Hepatocyte (in vitro differentiated cells): ENCODE results near the gene HSPA14. TPM values are rescaled to one million over a fixed set of nuclear protein-coding genes. Genes with fewer than 3 reads are reported as not detected.

ENCODE experiments used
- DNase-seq: peaks from one replicate; pipeline ENCODE4 v3.0.0-alpha.2; 2016; ENCODE audit warnings: low spot score
- H2AFZ ChIP-seq: fragments of 200-600 bp; sonication (generic); 2 replicates; pipeline ENCODE4 v1.6.0; 2016; ENCODE audit warnings: antibody characterized with exemption, mild to moderate bottlenecking
- H3K27ac ChIP-seq: fragments of 200-600 bp; sonication (generic); 2 replicates; pipeline ENCODE4 v1.5.1; 2016; ENCODE audit warnings: mild to moderate bottlenecking
- H3K27me3 ChIP-seq: fragments of 200-600 bp; sonication (generic); 2 replicates; pipeline ENCODE4 v1.6.1; 2016
- H3K36me3 ChIP-seq: fragments of 200-600 bp; sonication (generic); replicated peaks from 2 replicates; pipeline ENCODE4 v1.5.1; 2016; ENCODE audit warnings: low read depth; ENCODE audit not compliant: insufficient read depth
- H3K4me1 ChIP-seq: fragments of 200-600 bp; sonication (generic); 2 replicates; pipeline ENCODE4 v1.5.1; 2016; ENCODE audit warnings: mild to moderate bottlenecking, moderate library complexity; ENCODE audit not compliant: insufficient read depth
- H3K4me2 ChIP-seq: fragments of 200-600 bp; sonication (generic); 2 replicates; pipeline ENCODE4 v1.6.0; 2016
- H3K4me3 ChIP-seq: fragments of 200-600 bp; sonication (generic); 2 replicates; pipeline ENCODE4 v1.5.1; 2016; ENCODE audit warnings: mild to moderate bottlenecking
- H3K79me2 ChIP-seq: fragments of 200-600 bp; sonication (generic); 2 replicates; pipeline ENCODE4 v1.6.0; 2017; ENCODE audit warnings: mild to moderate bottlenecking
- H3K9me2 ChIP-seq: fragments of 200-600 bp; sonication (generic); replicated peaks from 2 replicates; pipeline ENCODE4 v1.6.0; 2017; ENCODE audit warnings: mild to moderate bottlenecking; ENCODE audit not compliant: insufficient read depth
- H3K9me3 ChIP-seq: fragments of 200-600 bp; sonication (generic); 2 replicates; pipeline ENCODE4 v1.5.1; 2016; ENCODE audit warnings: low read depth, mild to moderate bottlenecking
- H4K20me1 ChIP-seq: fragments of 200-600 bp; sonication (generic); 2 replicates; pipeline ENCODE4 v1.6.0; 2016; ENCODE audit warnings: mild to moderate bottlenecking; ENCODE audit not compliant: insufficient read depth, poor library complexity, severe bottlenecking
- EZH2 ChIP-seq: fragments of 200-600 bp; sonication (generic); IDR thresholded peaks from 2 replicates; pipeline ENCODE4 v1.6.1; 2016; ENCODE audit warnings: antibody characterized with exemption, mild to moderate bottlenecking, borderline replicate concordance
- EZH2phosphoT487 ChIP-seq: fragments of 200-600 bp; sonication (generic); IDR thresholded peaks from one replicate; pipeline ENCODE4 v1.6.1; 2018; ENCODE audit warnings: antibody characterized with exemption, mild to moderate bottlenecking, low read depth, moderate library complexity; ENCODE audit not compliant: unreplicated experiment, severe bottlenecking
- WGBS: methylation state at CpG from one replicate; pipeline ENCODE4 v1.1.6; 2016; ENCODE audit warnings: low lambda C conversion rate; ENCODE audit errors: missing lambda C conversion rate; 5-methylcytosine and 5-hydroxymethylcytosine counted together
- polyA plus RNA-seq: library from polyadenylated mRNA; unstranded; fragments of >200 nt; fragmentation: Nextera tagmentation; extraction: Ambion mirVana; gene quantifications from 2 replicates; pipeline ENCODE4 v1.2.1, GENCODE V29; 2016
- total RNA-seq: library from RNA; depleted of rRNA; stranded (reverse); fragments of >200 nt; gene quantifications from 2 replicates; pipeline ENCODE4 v1.2.3, GENCODE V29; 2014
- TF ChIP-seq, protein P1 (sequence below): fragments of 200-600 bp; sonication (generic); IDR thresholded peaks from 2 replicates; pipeline ENCODE4 v1.5.1; 2016; ENCODE audit warnings: antibody characterized with exemption, mild to moderate bottlenecking; ENCODE audit not compliant: poor library complexity

Gene HSPA14
- total and polyA plus RNA-seq, 2 experiments from 2014 or later, result 9.9 to 20.2 TPM

DNA sequence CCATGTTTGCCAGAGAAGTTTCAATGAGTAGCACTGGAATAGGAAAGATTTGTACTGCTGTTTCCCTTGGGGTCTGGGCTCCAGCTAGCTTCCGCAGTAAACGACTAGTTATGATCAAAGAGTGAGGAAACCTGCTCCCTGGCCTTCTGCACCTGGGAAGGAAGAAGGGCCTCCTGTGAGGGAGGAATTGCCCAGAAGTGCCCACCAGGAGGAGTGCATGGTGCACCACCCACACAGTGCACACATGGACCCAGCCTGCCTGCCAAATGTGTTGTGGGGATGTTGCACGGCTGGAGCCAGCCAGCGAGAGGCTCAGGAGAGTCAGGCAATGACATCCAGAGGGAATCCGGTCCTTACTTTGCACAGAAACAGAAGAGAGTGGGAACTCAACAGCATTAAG, 36.4 kb upstream of the HSPA14 start:
- no peaks in the 10 kb centered on the region for H3K4me1 ChIP-seq
- DNase-seq, result no peak
- H2AFZ ChIP-seq, result no peak overlapping the region
- H3K9me3 ChIP-seq, result no peaks in the 10 kb centered on the region
- H3K36me3 ChIP-seq, result no peaks in the 10 kb centered on the region
- H4K20me1 ChIP-seq, result no peaks in the 10 kb centered on the region
- peaks cover 4% of the 10 kb centered on the region for H3K27me3 ChIP-seq
- TF ChIP-seq, protein P1, sequence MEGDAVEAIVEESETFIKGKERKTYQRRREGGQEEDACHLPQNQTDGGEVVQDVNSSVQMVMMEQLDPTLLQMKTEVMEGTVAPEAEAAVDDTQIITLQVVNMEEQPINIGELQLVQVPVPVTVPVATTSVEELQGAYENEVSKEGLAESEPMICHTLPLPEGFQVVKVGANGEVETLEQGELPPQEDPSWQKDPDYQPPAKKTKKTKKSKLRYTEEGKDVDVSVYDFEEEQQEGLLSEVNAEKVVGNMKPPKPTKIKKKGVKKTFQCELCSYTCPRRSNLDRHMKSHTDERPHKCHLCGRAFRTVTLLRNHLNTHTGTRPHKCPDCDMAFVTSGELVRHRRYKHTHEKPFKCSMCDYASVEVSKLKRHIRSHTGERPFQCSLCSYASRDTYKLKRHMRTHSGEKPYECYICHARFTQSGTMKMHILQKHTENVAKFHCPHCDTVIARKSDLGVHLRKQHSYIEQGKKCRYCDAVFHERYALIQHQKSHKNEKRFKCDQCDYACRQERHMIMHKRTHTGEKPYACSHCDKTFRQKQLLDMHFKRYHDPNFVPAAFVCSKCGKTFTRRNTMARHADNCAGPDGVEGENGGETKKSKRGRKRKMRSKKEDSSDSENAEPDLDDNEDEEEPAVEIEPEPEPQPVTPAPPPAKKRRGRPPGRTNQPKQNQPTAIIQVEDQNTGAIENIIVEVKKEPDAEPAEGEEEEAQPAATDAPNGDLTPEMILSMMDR, result no peak
- TF ChIP-seq EZH2 (no peak), EZH2phosphoT487 (no peak)
- no peaks in the 10 kb centered on the region for H3K9me2 ChIP-seq
- H3K4me3 ChIP-seq, result no peak overlapping the region
- H3K79me2 ChIP-seq, result no peaks in the 10 kb centered on the region
- no peak overlapping the region for H3K27ac ChIP-seq
- 69% methylated on average over 5 of the region's 5 CpGs for whole genome bisulfite sequencing
- H3K4me2 ChIP-seq, result no peak overlapping the region

DNA sequence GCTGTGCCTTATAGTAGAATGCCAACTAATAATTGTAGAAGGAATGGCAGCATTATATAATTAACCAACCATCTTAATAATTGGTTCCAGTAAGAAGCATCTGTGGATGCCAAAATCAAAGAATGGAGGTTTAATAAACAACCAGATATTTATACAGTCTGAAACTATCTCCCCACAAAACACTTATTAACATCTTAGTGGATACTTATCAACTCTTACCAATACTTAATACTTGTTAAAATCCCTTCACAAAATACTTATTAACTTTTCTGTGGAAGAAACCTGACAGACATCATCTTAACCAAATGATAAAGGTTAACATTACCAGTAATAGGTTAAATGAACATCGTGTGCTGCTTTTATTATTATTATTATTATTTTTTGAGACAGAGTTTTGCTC, 34.3 kb upstream of the HSPA14 start:
- no peaks in the 10 kb centered on the region for H3K9me3 ChIP-seq
- no peak for DNase-seq
- H3K4me3 ChIP-seq, result no peak overlapping the region
- no peaks in the 10 kb centered on the region for H3K36me3 ChIP-seq
- TF ChIP-seq EZH2phosphoT487 (no peak), EZH2 (no peak)
- TF ChIP-seq, protein P1, result no peak
- H3K27ac ChIP-seq, result no peak overlapping the region
- WGBS, result 86% methylated on average over 1 of the region's 1 CpG
- H3K79me2 ChIP-seq, result no peaks in the 10 kb centered on the region
- no peaks in the 10 kb centered on the region for H3K4me1 ChIP-seq
- no peaks in the 10 kb centered on the region for H3K27me3 ChIP-seq
- no peaks in the 10 kb centered on the region for H3K9me2 ChIP-seq
- H3K4me2 ChIP-seq, result no peak overlapping the region
- no peak overlapping the region for H2AFZ ChIP-seq
- H4K20me1 ChIP-seq, result no peaks in the 10 kb centered on the region

DNA sequence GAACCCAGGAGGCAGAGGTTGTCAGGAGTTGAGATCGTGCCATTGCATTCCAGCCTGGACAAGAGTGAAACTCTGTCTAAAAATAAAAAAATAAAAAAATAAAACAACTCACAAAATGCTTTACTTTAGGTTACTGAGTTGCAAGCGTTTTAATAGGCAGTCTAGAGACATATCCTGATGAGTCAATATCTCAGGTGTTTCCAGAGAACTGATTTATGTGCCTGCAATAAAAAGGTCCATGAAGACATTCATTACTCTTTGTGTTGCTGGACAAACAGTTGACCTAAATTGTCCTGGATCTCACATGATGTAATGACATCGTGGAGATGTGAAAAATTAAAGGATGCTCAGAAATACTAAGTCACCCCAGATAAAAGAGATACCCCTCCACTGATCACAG, 31.8 kb upstream of the HSPA14 start:
- H3K9me3 ChIP-seq, result no peaks in the 10 kb centered on the region
- no peaks in the 10 kb centered on the region for H4K20me1 ChIP-seq
- H3K79me2 ChIP-seq, result no peaks in the 10 kb centered on the region
- no peaks in the 10 kb centered on the region for H3K36me3 ChIP-seq
- H3K27ac ChIP-seq, result no peak overlapping the region
- H3K4me2 ChIP-seq, result no peak overlapping the region
- TF ChIP-seq EZH2phosphoT487 (no peak), EZH2 (no peak)
- TF ChIP-seq, protein P1, result no peak
- WGBS, result 83% methylated on average over 3 of the region's 3 CpGs
- DNase-seq, result no peak
- no peak overlapping the region for H2AFZ ChIP-seq
- no peaks in the 10 kb centered on the region for H3K4me1 ChIP-seq
- H3K9me2 ChIP-seq, result no peaks in the 10 kb centered on the region
- no peak overlapping the region for H3K4me3 ChIP-seq
- no peaks in the 10 kb centered on the region for H3K27me3 ChIP-seq
